CD4-positive, alpha-beta T cell treated with Interleukin-4 for 1 hour (primary cell): ENCODE measurements around the gene DDX27.
"Not testable (repeated sequence)": the region's sequence is repeated elsewhere in the genome, so short reads cannot be mapped to it uniquely, and the experiment has no call there.

Experiments used
- DNase-seq, 2 donors: peaks; one replicate each; pipeline ENCODE4 v3.0.0-alpha.2; 2020 to 2022

DDX27 gene, protein sequence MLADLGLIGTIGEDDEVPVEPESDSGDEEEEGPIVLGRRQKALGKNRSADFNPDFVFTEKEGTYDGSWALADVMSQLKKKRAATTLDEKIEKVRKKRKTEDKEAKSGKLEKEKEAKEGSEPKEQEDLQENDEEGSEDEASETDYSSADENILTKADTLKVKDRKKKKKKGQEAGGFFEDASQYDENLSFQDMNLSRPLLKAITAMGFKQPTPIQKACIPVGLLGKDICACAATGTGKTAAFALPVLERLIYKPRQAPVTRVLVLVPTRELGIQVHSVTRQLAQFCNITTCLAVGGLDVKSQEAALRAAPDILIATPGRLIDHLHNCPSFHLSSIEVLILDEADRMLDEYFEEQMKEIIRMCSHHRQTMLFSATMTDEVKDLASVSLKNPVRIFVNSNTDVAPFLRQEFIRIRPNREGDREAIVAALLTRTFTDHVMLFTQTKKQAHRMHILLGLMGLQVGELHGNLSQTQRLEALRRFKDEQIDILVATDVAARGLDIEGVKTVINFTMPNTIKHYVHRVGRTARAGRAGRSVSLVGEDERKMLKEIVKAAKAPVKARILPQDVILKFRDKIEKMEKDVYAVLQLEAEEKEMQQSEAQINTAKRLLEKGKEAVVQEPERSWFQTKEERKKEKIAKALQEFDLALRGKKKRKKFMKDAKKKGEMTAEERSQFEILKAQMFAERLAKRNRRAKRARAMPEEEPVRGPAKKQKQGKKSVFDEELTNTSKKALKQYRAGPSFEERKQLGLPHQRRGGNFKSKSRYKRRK

GRCh38 chr20:49219091-49219923 is at the start of gene DDX27:
DDX27 (plus strand) TSS chr20:49219416; CDS start chr20:49219449, 33 bp downstream.
- peak; percentile 98 for DNase-seq

DNA sequence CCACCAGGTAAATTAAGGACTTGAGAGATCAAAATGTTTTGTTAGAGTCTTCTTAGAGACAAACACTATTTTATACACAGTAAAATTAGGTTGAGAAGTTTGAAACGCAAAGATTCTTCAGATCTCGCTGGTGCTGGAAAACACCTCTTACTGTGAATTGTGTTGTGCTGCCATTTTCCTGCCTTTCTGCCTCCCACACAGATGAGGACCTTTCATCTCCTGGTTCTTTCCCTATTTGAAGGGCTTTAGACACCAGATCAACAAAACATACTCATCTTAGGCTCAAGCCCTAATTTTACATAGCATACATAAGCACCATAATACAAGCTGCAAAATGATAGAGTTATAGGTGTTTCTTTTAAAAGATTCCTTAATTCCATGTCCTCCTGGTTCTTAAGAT is 49.7 kb upstream of the DDX27 start:
- DNase-seq: no peak

DNA sequence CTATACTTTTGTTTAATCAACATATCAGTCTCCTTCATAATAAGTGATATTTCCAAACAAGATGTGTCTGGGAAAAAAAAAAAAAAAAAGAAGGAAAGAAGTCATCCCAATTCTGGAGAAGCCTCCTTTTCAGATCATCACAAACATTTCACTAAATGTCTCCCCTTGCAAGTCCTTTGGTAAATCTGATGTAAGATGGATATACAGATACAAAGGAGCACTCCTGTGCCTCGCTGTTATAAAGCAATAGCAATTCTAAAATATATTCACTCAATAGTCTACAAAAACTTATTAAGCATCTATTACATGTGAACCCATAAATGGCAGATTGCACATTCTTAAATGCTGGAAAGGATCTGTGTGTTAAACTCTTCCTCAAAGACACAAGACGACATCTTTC is 48.5 kb upstream of the DDX27 start:
- DNase-seq: no peak

- DNase-seq: no peak
Observed at GRCh38 chr20:49171909-49172308, 47.3 kb upstream of the DDX27 start.

- DNase-seq: no peak
Observed at GRCh38 chr20:49172413-49172812, 46.8 kb upstream of the DDX27 start.

GRCh38 chr20:49174183-49174582 is 45.0 kb upstream of the DDX27 start:
- DNase-seq: no peak

- DNase-seq: no peak
Observed at GRCh38 chr20:49179368-49180277, 39.6 kb upstream of the DDX27 start.

- no peak for DNase-seq
Observed at GRCh38 chr20:49181265-49181877, 37.8 kb upstream of the DDX27 start.

DNA sequence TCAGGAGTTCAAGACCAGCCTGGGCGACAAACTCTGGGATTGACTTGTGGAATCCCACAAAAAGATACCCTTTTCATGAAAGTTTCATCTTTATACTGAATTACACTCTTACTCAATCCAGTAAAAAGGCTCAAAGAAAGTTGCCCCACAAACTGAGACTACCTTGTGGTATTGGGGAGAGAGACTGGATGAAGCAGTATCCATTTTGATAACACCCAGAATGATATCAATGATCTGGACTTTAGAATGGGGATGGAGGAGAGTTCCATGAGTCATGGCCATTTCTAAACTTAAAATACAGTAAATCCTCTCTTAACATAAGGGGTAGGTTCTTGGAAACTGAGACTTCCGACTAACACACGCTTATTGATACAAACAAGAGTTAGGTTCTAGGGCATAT is 35.8 kb upstream of the DDX27 start:
- DNase-seq: no peak

DNA sequence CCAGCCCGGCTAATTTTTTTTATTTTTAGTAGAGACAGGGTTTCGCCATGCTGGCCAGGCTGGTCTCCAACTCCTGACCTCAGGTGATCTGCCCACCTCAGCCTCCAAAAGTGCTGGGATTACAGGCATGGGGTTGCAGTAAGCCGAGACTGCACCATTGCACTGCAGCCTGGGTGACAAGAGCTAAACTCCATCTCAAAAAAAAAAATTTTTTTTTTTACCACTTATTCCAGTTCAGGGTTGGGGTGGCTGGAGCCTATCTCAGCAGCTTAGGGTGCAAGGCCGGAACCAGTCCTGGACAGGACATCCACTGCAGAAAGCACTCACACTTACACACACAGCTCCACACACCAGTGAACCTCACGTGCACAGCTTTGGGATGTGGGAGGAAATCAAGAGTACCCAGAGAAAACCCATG is 35.1 kb upstream of the DDX27 start:
- not testable (repeated sequence) for DNase-seq

- DNase-seq: no peak
Observed at GRCh38 chr20:49184691-49185070, 34.5 kb upstream of the DDX27 start.

GRCh38 chr20:49185071-49185761 is 34.0 kb upstream of the DDX27 start:
- no peak for DNase-seq

DNA sequence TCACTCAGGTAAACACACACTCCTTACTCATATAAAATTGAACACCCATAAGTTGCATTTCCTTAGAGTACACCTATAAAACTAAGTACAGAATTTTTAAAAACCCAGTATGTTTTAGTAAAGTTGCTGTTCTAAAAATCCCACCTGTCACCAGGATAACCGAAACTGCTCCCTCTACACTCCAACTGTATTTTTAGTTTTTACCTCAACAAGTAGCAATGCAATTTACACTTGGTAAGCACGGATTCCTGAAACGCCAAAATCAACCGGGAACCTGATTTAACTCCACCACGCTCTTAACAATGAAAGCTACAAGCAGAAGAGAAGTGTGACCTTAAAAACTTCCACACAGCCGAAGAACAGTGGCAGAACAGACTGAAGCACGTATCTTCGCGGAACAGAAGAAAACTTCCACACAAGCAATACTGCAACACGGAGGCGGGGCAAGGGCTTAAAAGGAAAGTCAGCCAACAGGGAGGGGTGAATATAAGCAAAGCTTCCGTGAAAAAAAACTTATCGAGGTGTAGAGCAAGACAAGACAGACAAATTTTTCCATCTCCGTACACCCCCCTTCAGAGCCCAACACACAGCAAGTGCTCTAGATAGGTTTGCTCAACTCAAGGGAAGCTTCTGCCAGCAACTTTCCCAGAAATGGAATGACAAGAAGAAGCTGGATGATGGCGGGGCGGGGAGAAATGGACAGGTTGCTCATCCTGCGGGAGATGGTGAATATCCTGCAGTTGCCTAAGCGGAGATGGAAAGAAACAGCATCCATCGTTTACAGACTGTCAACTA is 32.5 kb upstream of the DDX27 start:
- DNase-seq: peak; percentile 64 to 80

- DNase-seq: peak in 1 of 2 donors; percentile 15
Observed at GRCh38 chr20:49187330-49187850, 31.8 kb upstream of the DDX27 start.

DNA sequence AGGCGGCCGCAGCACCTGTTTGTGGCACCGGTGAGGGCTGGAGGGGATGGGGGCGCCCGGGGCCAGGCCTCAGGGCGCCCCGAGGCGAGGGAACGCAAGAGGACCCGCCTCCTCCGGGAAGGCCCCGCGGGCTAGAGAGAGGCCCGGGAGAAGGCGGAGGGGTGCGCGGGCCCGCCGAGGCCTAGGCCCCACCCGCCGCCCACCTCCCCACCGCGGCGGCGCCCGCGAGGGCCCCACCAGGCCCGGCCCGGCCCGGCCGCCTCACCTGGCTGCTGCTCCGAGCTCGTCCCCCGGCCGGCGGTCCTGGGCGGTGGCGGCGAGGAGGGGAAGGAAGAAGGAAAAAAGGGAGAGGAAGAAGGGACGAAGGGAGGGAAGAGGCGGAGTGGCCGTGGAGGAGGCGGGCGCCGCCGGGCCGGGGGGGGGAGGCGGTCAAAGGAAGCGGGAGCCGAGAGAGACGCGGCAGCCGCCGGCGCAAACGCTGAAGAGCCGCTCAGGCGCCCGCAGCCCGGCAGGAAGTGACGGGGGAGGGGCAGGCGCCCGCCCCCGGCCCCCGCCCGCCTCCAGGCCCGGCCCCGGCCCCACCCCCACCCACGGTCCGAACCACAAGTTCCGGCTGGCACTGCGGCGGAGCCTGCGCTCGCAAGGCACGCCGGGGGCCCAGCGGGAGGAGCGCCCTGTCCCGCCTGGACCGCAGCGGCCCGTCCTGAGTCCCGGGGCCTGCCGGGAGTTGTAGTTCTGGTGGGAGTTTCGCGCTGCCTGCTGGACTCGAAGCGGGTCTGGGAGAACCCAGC is 31.2 kb upstream of the DDX27 start, which contains the start of gene STAU1:
STAU1 (minus strand) TSS at position 484 of the 791 bp plus-strand sequence. CDS start 22,133 bp downstream, outside the sequence.
- peak; percentile 94 to 95 for DNase-seq

GRCh38 chr20:49192944-49193518 is 26.2 kb upstream of the DDX27 start:
- DNase-seq: not testable (repeated sequence)

DNA sequence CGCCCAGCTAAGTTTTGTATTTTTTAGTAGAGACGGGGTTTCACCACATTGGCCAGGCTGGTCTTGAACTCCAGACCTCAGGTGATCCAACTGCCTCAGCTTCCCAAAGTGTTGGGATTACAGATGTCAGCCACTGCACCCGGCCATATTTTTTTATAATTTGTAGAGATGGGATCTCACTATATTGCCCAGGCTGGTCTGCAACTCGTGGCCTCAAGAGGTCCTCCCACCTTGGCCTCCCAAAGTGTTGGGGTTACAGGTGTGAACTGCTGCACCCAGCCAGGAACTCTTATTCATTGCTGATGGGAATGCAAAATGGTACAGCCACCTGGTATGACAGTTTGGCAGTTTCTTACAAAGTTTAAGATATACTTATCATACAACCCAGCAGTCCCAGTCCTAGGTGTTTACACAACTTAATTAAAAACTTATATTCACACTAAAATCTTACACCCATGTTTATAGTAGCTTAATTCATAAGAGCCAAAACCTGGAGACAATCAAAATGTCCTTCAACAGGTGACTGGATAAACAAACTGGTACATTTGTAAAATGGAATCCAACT is 19.4 kb upstream of the DDX27 start:
- no peak for DNase-seq

DNA sequence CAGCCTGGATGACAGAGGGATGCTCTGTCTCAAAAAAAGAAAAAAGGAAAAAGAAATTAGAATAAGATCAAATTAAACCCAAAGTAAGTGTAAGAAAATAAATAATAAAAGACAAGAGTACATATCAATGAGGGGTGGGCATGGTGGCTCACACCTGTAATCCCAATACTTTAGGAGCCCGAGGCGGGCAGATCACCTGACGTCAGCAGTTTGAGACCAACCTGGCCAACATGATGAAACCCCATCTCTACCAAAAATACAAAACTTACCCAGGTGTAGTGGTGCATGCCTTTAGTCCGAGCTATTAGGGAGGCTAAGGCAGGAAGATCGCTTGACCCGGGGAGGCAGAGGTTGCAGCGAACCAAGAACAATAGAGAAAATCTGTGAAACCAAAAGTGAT is 16.2 kb upstream of the DDX27 start:
- DNase-seq: no peak
